Mammary epithelial cell (primary cell): ENCODE results near the gene LTB4R2.

Experiments
- CTCF ChIP-seq, 2 donors: IDR thresholded peaks in 1 of 2; conservative IDR thresholded peaks in 1 of 2; 2 replicates each; pipeline ENCODE4 v1.5.1; 2011 to 2012; ENCODE audit warnings: inconsistent platforms in 2 of 2, low read length in 2 of 2, mild to moderate bottlenecking in 2 of 2, control low read depth in 1 of 2, low read depth in 1 of 2; ENCODE audit not compliant: insufficient read depth in 1 of 2; ENCODE audit errors: extremely low read depth in 1 of 2
- EZH2 ChIP-seq: IDR thresholded peaks from 2 replicates; pipeline ENCODE4 v1.6.1; 2012; ENCODE audit warnings: low read length, inconsistent platforms, borderline replicate concordance

- peak in 1 of 2 donors; percentile 26 for TF ChIP-seq CTCF (conservative IDR thresholded peaks at IDR 0.05 in 1 of 2, IDR thresholded peaks at IDR 0.05 in 1 of 2; ENCODE audit: extremely low read depth in 1 of 2, insufficient read depth in 1 of 2, low read depth in 1 of 2, low read length in 2 of 2)
- no peak for TF ChIP-seq EZH2
These were observed 2.1 kb downstream of the LTB4R2 start for GRCh38 chr14:24311837-24312615.
